GM18502 (cell line): ENCODE results near the gene MLLT6.

Experiments
- ATAC-seq: cut with Tn5 transposase; IDR thresholded peaks from one replicate; pipeline ENCODE4 v1.9.1; 2021; ENCODE audit warnings: mild to moderate bottlenecking; ENCODE audit not compliant: unreplicated experiment, poor library complexity

The MLLT6 gene

DNA sequence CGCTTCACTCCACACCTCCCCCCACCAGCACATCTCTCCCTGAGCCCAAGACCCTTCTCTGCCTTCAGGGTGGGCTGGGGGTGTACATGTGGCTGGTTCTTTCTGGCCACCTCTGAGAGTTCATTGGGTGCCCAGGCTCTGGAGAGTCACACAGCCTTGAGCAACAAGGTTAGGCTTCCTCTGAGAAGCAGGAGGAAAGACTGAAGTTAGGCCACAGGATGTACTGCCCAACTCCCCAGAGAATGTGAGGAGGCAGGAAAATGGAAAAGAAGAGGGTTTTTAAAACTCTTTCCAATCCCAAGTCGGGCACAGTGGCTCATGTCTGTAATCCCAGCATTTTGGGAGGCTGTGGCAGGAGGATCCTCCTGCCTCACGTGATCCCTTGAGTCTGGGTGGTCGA, 35.7 kb downstream of the MLLT6 start:
- no peak for ATAC-seq

DNA sequence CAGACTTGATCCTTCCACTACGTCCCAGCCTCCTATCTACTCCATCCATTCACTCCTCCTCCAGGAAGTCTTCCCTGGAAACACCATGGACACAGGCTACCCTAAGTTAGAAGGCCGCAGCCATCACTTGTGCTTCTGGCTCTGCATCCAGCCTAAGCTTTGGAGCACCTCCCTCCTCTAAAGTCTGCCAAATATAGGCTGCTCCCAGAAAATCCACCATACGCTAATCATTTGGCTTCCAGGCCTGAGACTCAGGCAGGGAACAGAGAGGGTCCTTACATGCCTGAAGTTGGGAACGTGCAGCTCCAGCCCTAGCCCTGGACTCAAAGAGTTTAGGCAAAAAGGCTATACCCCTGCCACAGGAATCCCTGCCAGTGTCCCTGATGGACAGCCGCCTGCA, 36.4 kb downstream of the MLLT6 start:
- ATAC-seq: no peak

DNA sequence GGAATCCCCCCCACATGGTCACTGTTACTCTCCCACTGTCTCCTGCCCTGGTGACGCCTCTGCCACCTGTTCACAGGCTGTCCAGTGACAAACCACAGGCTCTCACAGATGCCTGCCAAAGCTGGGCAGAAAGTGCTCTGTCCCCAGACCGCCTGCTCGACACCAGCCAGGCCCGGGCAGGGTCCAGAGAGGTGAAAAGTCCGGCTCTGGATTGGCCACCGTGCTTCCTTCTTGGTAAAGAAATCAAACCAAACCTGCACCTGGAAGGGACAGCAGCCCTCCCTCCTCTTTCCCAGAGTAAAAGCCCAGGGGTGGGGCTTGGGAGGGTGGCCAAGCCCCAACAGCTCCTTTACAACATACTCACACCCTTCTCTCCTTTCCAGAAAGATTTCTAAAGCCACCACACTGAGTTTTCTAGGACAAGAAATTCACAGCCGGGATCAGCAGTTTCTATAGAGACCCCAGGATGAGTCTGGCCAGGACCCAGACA, 36.9 kb downstream of the MLLT6 start:
- ATAC-seq: no peak

DNA sequence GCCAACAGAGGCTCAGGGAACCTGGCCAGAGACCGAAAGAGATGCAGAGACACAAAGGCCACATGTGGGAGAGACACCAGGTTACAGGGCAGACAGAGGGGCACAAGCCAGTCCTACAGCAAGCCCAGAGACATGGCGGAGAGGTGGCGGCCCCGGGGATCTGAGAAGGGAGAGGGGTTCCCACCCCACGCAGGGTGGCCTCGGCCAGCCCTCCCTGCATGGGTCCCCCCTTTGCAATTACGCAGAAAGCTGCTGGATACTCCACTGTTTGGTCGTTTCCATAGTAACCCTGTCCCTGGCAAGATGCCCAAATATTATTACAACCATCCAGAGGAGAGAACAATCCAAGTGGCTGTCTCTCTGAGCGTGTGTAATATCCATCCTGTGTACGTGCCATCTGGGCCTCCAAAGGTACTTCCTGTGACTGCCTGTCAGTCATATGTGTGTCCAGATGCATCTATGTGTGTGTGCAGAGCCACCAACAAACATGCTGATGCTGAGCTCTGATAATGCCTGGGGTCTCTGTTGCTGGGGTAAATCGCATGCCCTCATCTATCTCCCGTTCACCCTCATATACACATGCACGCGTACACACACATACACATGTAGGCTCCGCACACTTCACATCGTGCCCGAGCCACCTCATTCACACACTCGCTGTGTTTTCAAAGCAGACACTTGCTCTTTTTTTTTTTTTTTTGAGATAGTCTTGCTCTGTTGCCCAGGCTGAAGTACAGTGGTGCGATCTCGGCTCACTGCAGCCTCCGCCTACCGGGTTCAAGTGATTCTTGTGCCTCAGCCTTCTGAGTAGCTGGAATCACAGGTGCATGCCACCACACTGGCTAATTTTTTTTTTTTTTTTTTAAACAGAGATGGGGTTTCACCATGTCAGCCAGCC, 37.6 kb downstream of the MLLT6 start:
- no peak for ATAC-seq

DNA sequence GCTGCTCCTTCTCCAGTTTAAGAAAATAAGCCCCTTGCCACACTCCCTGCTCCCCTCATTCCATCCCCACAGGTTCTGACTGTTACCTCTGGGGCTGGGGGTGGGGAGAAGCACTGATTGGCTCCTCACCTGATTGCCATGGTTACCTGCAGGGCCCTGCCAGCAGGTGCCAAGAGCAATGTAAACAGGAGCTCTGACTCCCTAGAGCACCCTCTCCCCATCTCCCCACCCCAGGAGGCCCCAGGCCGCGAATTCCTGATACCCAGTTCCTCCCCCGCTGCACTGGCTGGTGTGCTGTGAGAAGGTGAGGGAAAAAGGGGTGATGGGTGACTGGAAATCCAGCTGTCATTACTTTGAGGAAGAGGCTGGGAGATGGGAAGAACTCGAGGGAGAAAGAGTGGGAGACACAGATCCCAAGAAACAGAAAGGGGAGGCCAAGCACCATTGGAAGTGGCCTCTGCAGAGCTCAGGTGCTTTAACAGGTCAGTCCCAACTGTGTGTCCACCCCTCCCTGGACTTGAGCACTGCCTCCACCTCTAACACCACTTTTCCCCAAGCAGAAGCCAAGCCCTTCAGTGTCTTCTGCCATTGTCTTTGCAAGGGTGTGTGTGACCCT, 38.6 kb downstream of the MLLT6 start:
- no peak for ATAC-seq

DNA sequence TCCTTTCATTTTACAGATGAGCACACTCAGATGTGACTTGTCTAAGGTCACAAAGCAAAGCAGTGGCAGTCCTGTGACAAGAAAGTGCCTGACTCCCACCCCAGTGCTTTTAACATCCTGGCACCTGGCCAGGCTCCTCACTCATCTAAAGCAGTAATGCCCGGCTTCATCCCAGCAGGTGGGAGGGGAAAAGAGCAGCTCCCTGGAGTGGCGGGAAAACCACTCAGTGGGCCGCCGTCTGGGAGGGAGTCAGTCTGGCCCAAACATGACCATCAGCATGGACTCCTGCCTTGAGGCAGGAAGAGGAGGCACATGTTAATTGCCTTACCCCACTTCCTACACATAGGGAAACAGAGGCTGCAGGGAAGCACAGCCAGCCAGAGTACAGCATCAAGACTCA, 40.5 kb downstream of the MLLT6 start:
- ATAC-seq: no peak

DNA sequence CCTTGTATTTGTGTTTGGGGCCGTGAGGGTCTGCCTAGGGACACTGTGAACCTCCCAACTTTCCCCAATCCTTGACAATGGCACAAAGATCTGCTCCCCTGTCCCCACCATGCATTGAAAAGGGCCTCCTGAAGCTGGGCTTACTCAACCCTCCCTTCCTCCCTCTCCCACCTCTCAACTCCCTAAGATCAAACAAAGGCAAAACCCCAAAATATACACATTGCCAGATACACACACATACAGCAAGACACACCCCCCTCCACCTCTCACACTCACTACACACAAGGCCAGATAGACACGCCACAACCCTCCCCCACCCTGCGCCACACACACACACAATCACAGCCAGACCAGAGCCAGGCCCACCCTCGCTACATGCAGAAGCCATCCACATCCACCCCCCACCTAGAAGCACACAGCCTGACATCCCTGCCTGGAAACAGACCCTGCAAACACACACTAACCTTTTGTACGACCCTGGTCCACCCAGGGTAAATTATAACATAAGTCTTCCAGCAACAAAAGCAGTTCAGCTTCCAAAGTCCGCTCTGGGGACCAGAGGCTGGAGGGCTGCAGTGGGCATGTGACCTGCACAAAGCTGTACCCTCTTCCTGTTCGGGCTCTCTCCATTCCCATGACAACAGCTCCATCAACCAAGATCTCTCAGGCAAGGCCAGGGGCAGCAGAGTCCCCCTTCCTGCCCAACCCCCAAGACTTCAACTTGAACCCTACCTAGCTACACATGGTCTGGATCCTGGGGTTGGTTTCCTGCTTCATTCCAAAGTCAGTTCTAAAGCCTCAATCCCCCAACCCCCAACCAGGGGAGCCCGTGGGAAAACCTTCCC, 41.2 kb downstream of the MLLT6 start:
- no peak for ATAC-seq

DNA sequence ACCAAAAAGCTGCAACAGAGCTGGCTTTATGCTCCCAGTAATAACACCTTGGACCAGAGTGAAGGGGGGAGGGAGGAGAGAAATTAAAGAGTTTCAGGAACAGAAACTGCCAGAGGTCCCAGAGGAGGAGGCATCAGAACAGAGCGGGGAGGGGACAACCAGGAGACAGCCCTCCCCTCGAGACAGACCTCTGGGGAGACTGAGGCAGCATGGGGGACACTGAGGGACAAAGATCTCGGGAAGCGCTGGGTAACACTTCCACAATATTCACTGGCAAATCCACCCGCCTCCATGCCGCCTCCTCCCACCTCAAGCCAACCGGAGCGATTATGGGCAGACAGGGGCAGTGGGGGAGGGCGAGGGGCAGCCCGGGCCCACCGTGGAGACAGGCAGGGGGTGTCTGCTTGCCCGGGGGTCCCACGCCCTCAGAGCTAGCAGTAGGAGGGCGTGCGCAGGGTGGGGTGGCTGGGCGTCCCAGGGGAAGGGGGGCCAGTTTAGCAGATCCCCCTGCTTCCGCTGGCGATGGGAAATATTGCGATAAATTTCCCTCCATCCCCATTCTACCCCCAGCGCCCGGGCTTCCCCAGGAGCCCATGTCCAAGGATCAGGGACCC, 41.9 kb downstream of the MLLT6 start:
- ATAC-seq: no peak

DNA sequence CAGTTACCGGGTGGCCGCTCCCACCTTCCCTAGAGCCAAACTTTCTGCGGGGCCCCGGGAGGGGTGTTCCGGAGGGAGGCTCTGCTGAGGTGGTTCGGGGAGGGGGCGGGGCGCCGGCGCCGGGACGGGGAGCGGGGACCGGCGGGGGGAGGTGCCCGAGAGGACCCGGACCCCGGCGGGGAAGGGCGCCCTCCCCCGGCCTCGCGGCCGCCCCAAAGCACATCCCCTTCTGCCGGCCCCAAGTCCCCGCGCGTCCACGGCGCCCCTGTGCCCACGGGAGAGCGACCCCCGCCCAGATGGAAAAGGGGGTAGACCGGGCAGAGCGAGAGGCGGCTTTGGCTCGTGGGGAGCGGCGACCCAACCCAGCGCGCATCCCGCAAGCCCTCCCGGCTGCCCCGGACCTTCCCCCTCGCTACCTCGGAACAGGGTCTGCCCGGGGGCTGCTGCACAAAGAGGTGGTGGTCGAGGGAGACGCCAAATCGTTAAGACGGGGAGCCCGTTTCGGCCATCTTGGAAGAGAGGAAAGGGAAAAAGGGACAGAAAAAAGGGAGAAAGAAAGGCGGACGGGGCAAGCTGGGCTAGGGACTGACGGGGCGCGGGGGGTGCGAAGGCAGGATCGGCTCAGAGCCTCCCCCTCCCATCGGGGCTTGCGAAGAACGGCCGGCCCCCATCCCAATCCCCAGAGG, 42.5 kb downstream of the MLLT6 start:
- ATAC-seq: no peak

DNA sequence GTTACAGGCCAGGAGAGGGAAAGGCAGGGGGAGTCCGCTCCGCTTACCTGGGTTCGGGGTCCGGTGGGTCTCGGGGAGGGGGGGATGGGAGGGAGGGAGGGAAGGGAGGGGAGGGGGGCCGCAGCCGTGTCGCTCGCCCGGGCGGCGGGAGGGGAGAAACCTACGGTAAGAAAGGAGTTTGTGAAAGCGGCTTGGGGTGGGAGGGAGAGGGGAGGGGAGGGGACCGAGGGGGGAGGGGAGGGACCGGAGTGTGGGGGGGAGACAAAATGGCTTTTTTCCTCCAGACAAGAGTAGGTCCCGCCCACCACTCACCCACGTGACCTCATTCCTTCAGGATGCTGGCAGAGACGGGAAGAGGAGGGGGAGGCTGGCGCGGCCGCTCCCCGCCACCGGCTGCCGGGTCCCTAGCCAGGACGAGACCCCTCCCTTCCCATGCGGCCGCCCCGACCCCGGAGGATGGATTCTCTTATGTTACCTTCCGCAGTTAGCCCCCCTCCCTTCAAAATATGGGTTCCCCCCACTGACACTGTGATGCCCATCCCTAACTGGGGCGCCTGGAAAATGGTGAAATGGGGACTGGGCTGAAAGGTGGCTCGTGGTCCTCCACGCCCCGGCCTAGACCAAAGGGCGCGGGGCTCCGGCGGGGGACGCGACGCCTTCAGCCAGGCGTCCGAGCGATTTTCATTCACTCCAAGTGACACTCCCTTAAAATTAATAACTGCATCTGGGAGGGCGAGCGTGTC, 43.2 kb downstream of the MLLT6 start, which contains the start of gene PCGF2:
Gene PCGF2 (minus strand): TSS at position 188 of the 743 bp plus-strand sequence. CDS start 7,934 bp downstream, outside the sequence.
- no peak for ATAC-seq

DNA sequence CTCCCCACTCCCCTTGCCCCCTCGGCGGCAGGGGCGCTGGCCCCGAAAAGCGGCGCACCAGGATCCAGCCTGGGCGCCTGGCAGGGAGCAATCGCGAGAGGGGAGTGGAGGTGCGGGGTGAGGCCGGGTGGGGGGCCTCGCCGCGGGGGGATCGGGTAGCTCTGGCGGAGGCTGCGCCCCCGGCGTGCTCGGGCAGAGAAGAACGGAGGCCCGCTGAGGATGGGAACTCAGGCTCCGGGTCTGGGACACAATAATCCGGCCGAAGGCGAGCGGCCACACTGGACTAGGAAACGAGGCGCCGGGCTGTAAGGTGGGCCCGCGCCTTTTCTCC, 43.8 kb downstream of the MLLT6 start:
- no peak for ATAC-seq

DNA sequence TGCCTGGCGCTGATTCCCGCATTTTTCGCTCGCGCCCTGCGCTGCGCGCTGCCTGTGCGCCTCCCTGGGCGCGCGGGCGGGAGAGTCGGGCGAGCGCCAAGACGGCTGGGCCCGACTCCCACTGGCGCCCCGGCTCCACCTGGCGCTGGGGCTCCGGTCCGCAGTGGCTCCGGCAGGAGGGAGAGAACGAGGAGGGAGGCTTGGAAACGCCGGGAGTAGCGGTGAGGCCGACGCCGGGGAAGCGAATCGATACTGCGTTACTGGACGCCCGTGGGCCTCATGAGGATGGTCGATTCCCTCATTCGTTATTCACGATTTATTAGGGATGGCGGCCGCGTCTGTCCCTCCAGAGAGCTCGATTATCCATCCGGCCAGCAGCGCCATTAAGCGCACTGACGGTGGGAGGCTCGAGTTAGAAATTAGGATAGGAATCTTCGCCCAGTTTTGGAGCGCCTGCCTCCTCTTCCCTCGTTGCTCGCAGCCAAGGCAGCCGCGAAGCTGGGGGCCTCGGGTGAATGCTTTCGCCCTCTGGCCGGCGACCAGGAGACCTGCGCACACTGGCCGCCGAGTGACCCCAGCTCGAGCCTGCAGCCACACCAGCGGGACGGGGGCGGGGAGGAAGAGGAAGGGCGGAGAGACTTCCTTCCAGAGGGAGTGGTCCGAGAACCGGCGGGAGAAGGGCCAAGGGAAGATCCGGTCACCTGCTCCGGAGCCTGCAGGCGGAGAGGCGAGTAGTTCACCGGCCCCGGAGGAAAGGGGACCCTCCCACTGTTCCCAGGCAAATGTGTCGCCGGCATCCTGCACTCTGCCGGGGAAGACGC, 44.4 kb downstream of the MLLT6 start:
- no peak for ATAC-seq

DNA sequence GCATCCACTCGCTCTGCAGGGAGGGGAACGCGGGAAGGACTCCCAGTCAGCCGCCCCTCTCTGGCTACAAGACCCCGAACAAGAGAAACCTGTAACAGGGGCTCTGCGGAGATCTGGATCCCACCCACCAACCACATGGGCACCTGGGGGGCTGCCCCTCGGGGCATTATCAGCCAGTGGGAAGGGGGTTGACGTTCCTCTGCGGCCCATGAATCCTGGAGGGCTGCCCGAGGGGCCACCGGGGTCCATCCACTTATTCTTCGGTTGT, 44.9 kb downstream of the MLLT6 start:
- ATAC-seq: no peak

DNA sequence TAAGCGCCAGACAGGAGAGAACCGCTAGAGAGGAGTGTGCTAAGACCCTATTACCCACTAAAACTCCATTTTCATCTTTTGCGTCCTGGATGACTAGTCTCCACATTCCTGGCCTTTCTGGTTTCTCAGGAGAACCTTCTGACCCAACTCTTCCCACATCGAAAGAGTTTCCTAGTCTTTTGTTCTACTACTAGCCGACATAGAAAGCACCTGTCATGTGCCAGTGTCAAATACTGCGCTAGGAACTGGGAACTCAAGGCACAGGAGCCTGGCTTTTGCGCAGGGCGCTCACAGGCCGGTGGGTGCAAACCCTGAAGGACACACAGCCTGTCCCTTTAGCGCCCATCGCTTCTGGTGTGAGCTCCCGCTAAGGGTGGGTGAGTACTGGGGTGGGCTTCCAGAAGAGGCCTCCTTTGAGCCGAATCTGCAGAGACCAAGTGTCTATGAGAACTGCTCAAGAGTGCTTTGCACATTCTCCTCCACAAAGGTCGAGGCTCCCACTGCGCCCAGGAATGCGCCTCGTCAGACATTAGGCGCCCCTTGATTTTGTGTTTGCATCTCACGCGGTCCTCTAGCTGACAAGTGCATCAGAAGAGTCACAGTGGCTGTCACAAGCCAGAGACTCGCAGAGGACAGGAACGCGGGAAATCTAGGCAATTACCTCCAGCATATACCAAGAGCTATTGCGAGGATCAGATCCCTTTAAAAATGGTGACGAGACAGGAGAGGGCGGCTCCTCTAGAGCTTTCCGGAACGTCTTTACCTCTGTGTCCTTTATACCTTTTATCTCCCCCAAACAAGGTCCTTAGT, 45.4 kb downstream of the MLLT6 start:
- ATAC-seq: no peak

DNA sequence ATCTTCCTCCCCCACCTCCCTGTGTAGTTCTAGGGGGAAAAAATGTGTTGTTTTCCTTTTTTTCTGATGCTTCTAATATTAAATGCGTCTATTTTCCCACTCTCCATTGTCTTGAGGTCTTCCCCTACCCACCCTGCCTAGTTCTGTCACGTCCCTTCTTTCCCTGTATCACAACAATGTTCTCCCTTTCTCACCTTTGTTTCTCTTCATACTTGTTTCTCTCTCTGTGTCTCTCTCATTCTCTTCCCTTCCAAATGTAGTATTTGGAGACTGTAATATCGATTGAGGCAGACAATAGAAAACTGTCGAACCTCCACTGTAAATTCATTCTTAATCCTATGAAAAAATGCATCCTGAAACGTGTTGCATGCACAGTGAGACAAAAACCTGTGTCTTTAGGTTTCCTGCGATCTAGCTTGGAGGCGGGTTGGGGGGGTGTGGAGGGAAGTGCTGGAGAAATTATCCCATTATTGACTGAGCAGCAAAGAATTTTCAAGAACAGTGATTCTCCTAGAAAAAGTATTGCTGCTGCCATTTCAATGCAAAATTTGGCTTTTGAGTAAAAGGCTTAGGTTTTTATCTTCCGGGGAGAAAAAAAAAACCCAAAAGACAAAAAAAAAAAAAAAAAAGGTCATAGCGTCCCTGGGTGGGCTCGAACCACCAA, 46.2 kb downstream of the MLLT6 start:
- no peak for ATAC-seq

DNA sequence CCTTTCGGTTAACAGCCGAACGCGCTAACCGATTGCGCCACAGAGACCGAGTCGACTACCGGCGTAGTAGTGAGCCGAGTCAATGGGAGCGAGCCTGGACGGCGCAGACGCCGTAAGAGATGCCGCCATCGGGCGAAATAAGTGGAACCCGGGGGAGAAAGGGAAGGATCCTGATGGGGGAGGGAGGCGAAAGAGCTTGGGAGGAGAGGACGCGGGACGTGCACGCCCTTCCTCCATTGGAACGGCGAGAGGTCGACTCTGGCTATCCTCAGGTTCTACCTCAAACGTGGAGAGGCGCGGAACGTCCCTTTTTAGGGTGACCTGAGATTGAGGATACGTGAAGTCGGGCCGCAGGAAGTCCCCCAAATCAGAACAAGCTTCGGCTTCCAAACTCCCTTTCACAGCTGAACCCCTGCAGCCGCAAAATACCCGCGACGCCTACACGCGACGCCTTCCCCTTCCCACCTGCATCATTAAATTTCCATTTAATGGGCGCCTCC, 46.8 kb downstream of the MLLT6 start:
- ATAC-seq: peak; percentile 27
